SK-N-SH (cell line): Measurements from ENCODE around the gene GOLGA3.

Experiments used
- EZH2phosphoT487 ChIP-seq: fragments of 200-600 bp; sonication (generic); IDR thresholded peaks from 2 replicates; pipeline ENCODE4 v1.6.1; 2017; ENCODE audit warnings: low read depth, mixed run types, mild to moderate bottlenecking, antibody characterized with exemption, moderate library complexity, borderline replicate concordance
- GATA2 ChIP-seq: sonication (generic); formaldehyde crosslinking; IDR thresholded peaks from 2 replicates; pipeline ENCODE4 v1.5.0; 2020; ENCODE audit warnings: mild to moderate bottlenecking, missing genetic modification reagents
- RCOR1 ChIP-seq: fragments of 150-350 bp; IDR thresholded peaks from 2 replicates; pipeline ENCODE4 v1.6.1; 2017; ENCODE audit warnings: antibody characterized with exemption, low read length
- SIN3A ChIP-seq: IDR thresholded peaks from 2 replicates; pipeline ENCODE4 v1.6.1; 2012; ENCODE audit warnings: low read depth, mild to moderate bottlenecking, low read length, moderate library complexity, borderline replicate concordance
- TF ChIP-seq, protein P1 (sequence below): fragments of 200-600 bp; sonication (generic); IDR thresholded peaks from 2 replicates; pipeline ENCODE4 v1.6.1; 2017; ENCODE audit warnings: antibody characterized with exemption, mild to moderate bottlenecking, moderate library complexity
- TF ChIP-seq, protein P2 (sequence below): IDR thresholded peaks from 2 replicates; pipeline ENCODE4 v1.4.0; 2012; ENCODE audit warnings: low read depth

DNA sequence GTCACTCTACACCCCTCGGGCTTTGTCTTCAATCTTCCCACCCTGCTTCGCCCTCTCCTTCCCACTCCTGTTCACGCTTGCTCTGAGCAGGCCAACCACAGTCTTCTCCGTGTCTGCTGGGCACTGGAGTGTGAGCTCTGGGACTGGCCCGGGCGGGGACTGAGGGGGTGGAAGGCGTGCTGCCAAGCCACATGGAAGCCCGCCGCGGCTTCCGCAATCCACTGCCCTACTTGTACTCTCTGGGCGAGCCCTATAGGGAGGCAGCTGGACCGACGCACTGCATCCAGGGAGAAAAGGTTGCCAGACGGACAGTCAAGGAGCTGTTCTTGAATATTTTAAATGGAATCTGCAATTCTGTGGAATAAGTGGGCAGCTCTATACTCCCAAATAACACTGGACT lies 24.8 kb downstream of the GOLGA3 start:
- TF ChIP-seq, protein P1, sequence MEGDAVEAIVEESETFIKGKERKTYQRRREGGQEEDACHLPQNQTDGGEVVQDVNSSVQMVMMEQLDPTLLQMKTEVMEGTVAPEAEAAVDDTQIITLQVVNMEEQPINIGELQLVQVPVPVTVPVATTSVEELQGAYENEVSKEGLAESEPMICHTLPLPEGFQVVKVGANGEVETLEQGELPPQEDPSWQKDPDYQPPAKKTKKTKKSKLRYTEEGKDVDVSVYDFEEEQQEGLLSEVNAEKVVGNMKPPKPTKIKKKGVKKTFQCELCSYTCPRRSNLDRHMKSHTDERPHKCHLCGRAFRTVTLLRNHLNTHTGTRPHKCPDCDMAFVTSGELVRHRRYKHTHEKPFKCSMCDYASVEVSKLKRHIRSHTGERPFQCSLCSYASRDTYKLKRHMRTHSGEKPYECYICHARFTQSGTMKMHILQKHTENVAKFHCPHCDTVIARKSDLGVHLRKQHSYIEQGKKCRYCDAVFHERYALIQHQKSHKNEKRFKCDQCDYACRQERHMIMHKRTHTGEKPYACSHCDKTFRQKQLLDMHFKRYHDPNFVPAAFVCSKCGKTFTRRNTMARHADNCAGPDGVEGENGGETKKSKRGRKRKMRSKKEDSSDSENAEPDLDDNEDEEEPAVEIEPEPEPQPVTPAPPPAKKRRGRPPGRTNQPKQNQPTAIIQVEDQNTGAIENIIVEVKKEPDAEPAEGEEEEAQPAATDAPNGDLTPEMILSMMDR = no peak
- TF ChIP-seq RCOR1 (no peak), GATA2 (CRISPR knock-in tag) (no peak), EZH2phosphoT487 (no peak), SIN3A (no peak)
- TF ChIP-seq, protein P2, sequence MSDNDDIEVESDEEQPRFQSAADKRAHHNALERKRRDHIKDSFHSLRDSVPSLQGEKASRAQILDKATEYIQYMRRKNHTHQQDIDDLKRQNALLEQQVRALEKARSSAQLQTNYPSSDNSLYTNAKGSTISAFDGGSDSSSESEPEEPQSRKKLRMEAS = no peak
